Activated T-cell treated with anti-CD3 and anti-CD28 coated beads, Interleukin-2, amount 50 U/mL, for 24 hours (primary cell): Measurements from ENCODE around the gene ESRRA.

Source experiments
- DNase-seq: peaks from one replicate; pipeline ENCODE4 v3.0.0-alpha.2; 2020
- H3K27ac Mint-ChIP-seq: 2 replicates; pipeline ENCODE4 v1.8.0; 2020; ENCODE audit warnings: mild to moderate bottlenecking, mixed read lengths
- H3K27me3 Mint-ChIP-seq: 2 replicates; pipeline ENCODE4 v1.8.0; 2020; ENCODE audit warnings: mixed read lengths
- H3K36me3 Mint-ChIP-seq: 2 replicates; pipeline ENCODE4 v1.8.0; 2020; ENCODE audit warnings: low read depth, mixed read lengths
- H3K4me1 Mint-ChIP-seq: 2 replicates; pipeline ENCODE4 v1.8.0; 2020; ENCODE audit warnings: low read depth, mixed read lengths
- H3K4me3 Mint-ChIP-seq: 2 replicates; pipeline ENCODE4 v1.8.0; 2020; ENCODE audit warnings: mild to moderate bottlenecking, moderate library complexity, mixed read lengths
- H3K9me3 Mint-ChIP-seq: 2 replicates; pipeline ENCODE4 v1.8.0; 2020; ENCODE audit warnings: mixed read lengths

The ESRRA gene

DNA sequence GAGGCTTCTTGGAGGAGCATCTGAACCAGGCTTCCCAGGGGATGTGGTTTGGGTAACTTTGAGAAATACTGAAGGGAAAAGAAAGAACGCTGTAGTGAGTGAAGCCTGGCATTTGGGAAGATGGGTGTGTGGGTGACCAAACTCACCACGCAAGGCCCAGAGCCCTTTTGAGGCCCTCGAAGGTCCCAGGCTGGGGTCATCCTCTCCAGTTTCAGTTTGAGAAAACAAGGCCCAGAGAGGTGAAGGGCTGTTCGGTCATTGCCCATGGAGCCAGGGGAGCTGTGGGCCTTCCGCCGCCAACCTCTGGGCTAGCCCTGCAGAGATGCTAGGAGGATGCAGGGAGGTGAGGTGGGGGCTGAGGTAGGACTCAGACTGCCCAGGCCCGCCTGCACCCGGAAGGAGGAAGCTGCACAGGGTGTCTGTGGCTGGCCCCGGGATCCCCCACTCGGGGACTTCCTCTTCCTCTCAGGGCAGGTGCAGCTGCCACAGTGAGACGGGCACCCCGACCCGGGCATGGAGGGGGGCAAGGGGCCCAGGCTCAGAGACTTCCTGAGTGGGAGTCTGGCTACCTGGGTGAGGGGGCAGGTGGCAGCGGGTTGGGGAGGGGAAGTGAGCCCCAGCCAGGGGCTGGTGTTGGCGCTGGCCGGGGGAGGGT is 34.6 kb downstream of the ESRRA start, which contains the start of gene CCDC88B:
CCDC88B (plus strand) TSS at position 451 of the 655 bp plus-strand sequence; CDS start at position 514, 63 bp downstream.
- Mint-ChIP-seq H3K36me3 (peaks cover 64% of the 10 kb centered on the region), H3K27ac (peak within 1 kb of the TSS; percentile 89), H3K4me1 (peaks cover 53% of the 10 kb centered on the region)

DNA sequence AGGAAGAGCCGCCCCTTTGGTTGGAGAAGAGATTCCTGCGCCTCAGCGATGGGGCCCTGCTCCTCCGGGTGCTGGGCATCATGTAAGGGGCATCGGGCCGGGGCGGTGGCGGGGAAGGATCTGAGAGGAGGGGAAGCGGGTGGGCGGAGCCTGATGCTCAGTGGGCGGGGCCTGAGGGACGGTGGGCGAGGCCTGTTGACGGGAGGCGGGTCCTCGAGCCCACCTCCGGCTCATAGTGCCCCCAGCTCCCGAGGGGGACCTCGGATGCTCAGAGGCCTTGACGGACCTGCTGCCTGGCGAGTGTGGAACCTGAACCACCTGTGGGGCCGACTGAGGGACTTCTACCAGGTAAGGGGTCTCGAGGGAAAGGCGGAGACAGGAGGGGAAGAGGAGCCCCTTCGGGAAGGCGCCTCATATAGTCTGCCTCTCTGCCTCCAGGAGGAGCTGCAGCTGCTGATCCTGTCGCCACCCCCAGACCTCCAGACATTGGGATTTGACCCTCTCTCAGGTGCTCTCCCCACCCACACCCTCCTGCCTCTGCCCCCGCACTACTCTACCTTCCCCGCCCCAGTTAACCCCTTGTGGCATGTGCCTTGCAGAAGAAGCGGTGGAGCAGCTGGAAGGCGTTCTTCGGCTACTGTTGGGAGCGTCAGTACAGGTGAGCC is 35.5 kb downstream of the ESRRA start:
- Mint-ChIP-seq H3K4me3 (peak overlapping the region; percentile 91), H3K9me3 (no peaks in the 10 kb centered on the region), H3K36me3 (peaks cover 71% of the 10 kb centered on the region), H3K27me3 (no peaks in the 10 kb centered on the region), H3K4me1 (peaks cover 46% of the 10 kb centered on the region), H3K27ac (peak overlapping the region; percentile 89)
- DNase-seq, result peak; percentile 89

More for the DNA sequence above, 34.6 kb downstream of the ESRRA start, which contains the start of gene CCDC88B:
- peak within 1 kb of the TSS; percentile 91 for H3K4me3 Mint-ChIP-seq
- no peaks in the 10 kb centered on the region for H3K9me3 Mint-ChIP-seq
- no peaks in the 10 kb centered on the region for H3K27me3 Mint-ChIP-seq
- peak; percentile 86 for DNase-seq

DNA sequence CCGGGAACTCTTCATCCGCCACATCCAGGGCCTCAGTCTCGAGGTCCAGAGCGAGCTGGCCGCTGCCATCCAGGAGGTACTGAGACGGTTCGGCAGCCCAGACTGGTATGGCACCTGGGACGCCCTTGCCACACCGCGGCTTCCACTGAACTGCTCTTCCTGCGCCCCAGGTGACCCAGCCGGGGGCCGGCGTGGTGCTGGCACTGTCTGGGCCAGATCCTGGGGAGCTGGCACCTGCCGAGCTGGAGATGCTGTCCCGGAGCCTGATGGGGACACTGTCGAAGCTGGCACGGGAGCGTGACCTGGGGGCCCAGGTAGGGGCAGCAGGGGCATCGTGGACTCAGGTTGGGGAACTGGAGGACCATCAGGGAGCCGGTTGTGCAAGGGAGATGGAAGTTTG is 36.1 kb downstream of the ESRRA start:
- Mint-ChIP-seq H3K36me3 (peaks cover 76% of the 10 kb centered on the region), H3K27me3 (no peaks in the 10 kb centered on the region), H3K27ac (peak overlapping the region; percentile 89), H3K4me3 (peak overlapping the region; percentile 91), H3K9me3 (no peaks in the 10 kb centered on the region), H3K4me1 (peaks cover 46% of the 10 kb centered on the region)
- DNase-seq, result no peak

DNA sequence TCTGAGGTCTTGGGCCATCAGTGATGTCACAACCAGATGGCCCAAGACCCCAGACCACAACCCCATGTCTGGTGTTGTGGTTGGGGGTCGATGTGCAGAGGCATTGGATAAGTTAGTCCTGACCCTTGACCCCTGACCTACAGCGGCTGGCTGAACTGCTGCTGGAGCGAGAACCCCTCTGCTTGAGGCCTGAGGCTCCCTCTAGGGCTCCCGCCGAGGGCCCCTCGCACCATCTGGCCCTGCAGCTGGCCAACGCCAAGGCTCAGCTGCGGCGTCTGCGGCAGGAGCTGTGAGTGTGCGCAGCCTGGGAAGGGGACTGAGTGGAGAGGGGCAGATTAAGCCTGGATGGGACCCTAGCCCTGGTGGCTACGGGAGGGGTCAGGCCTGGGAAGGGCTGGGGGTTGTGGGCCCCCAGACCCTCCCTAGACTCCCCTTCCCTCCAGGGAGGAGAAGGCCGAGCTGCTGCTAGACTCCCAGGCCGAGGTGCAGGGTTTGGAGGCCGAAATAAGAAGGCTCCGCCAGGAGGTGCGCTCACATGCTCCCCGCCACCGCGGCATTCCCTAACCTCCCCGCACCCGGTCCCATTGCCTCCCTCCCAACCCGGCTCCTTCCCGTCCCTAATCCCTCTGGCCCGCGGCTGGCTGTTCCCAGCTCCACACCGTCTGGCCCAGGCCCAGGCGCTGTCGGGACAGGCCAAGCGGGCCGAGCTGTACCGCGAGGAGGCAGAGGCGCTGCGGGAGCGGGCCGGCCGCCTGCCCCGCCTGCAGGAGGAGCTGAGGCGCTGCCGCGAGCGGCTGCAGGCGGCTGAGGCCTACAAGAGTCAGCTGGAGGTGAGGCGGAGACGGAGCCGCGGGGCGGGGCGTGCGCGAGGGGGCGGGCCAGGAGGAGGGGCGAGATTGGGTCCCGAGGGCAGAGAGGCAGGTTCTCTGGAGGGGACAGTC is 36.8 kb downstream of the ESRRA start:
- H3K36me3 Mint-ChIP-seq, result peaks cover 81% of the 10 kb centered on the region
- peaks cover 46% of the 10 kb centered on the region for H3K4me1 Mint-ChIP-seq
- no peaks in the 10 kb centered on the region for H3K27me3 Mint-ChIP-seq
- peak; percentile 96 for DNase-seq
- H3K27ac Mint-ChIP-seq, result no peak overlapping the region
- H3K9me3 Mint-ChIP-seq, result no peaks in the 10 kb centered on the region
- peak overlapping the region; percentile 91 for H3K4me3 Mint-ChIP-seq

DNA sequence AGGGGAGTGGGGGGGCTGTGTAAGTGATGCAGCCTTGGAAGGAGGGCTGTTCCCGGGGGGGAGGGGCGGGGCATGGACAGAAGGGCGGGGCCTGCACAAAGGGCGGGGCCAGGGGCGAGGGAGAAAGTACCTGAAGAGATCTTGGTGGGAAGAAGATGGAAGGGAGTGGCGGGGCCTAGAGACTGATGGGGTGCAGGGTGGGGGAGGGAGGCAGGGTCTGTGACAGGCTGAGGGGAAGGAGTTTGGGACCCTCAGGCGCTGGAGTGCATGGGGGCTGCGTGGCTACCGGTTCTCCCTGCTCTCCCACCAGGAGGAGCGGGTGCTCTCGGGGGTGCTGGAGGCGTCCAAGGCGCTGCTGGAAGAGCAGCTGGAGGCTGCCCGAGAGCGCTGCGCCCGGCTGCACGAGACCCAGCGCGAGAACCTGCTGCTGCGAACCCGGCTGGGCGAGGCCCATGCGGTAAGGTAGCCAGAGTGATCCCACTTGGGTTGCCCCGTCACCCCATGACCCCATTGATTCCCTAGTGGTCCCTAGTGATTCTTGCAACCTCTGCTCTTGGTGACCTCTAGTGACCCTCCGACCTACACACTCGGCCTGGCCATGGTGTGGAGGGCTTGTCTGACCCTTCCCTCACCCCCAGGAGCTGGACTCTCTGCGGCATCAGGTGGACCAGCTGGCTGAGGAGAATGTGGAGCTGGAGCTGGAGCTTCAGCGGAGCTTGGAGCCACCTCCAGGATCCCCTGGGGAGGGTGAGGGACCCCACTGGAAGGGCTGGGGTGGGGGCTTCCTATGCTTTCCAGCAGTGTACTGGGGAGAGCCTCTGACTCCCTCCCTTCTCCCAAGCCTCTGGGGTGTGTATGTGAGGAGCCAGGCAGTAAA is 37.8 kb downstream of the ESRRA start:
- Mint-ChIP-seq H3K27ac (no peak overlapping the region), H3K9me3 (no peaks in the 10 kb centered on the region), H3K4me1 (peaks cover 41% of the 10 kb centered on the region), H3K36me3 (peaks cover 78% of the 10 kb centered on the region), H3K27me3 (no peaks in the 10 kb centered on the region), H3K4me3 (no peak overlapping the region)
- no peak for DNase-seq

DNA sequence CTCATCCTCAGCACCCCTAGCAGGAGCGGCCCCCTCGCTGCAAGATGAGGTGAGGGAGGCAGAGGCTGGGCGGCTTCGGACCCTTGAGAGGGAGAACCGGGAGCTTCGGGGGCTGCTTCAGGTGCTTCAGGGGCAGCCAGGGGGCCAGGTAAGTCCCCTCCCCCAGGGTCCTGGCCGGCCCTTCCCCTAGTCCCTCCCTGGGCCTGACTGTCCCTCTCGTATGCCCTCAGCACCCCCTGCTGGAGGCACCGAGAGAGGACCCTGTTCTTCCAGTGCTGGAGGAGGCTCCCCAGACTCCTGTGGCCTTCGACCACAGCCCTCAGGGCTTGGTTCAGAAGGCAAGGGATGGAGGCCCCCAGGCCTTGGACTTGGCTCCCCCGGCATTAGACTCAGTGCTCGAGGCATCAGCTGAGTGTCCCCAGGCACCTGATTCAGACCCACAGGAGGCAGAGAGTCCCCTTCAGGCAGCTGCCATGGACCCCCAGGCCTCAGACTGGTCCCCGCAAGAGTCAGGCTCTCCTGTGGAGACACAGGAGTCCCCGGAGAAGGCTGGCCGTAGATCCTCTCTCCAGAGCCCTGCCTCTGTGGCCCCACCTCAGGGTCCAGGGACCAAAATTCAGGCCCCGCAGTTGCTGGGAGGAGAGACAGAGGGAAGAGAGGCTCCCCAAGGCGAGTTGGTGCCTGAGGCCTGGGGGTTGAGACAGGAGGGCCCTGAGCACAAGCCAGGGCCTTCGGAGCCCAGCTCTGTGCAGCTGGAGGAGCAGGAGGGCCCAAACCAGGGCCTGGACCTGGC is 38.6 kb downstream of the ESRRA start:
- Mint-ChIP-seq H3K9me3 (no peaks in the 10 kb centered on the region), H3K27ac (no peak overlapping the region), H3K27me3 (no peaks in the 10 kb centered on the region), H3K4me1 (peaks cover 37% of the 10 kb centered on the region), H3K36me3 (peaks cover 76% of the 10 kb centered on the region), H3K4me3 (no peak overlapping the region)
- no peak for DNase-seq

DNA sequence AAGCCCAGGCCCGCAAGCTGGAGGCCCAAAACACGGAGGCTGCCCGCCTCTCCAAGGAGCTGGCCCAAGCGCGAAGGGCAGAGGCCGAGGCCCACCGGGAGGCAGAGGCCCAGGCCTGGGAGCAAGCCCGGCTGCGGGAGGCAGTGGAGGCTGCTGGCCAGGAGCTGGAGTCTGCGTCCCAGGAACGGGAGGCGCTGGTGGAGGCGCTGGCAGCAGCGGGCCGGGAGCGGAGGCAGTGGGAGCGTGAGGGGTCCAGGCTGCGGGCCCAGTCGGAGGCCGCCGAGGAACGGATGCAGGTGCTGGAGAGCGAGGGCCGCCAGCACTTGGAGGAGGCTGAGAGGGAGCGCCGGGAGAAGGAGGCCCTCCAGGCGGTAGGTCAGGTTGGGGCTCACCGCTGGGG is 39.5 kb downstream of the ESRRA start:
- H3K4me3 Mint-ChIP-seq, result no peak overlapping the region
- H3K27ac Mint-ChIP-seq, result no peak overlapping the region
- H3K36me3 Mint-ChIP-seq, result peaks cover 74% of the 10 kb centered on the region
- peaks cover 28% of the 10 kb centered on the region for H3K4me1 Mint-ChIP-seq
- H3K27me3 Mint-ChIP-seq, result no peaks in the 10 kb centered on the region
- no peaks in the 10 kb centered on the region for H3K9me3 Mint-ChIP-seq
- no peak for DNase-seq

DNA sequence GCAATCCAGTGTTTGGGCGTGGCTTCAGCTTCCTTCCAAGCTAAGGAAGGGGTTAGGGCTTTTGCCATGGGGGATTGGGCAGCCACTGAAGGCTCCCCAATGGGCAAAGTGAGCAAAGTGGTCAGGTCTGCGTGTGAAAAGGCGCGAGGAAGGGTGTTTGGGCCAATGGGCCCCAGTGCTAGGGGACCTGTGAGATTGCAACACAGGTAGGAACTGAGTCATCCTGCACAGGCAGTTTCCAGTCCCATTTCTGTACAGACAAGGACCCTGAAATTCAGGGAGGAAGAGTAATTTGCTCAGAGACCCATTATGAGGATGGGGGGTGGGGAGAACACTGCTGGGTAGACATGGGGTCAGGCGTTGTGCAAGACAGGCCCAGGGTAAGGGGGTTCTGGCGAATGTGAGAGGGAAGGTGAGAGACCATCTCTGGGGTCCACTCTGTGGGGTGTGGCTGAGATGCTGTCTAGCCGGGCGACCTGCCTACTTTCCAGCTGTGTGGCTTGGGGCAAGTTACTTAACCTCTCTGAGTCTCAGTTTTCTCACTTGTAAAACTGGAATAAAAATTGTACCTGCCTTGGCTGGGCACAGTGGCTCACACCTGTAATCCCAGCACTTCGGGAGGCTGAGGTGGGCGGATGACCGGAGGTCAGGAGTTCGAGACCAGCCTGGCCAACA is 42.0 kb downstream of the ESRRA start:
- Mint-ChIP-seq H3K36me3 (peaks cover 67% of the 10 kb centered on the region), H3K9me3 (no peaks in the 10 kb centered on the region), H3K27ac (peak overlapping the region; percentile 68), H3K27me3 (no peaks in the 10 kb centered on the region), H3K4me1 (peaks cover 8% of the 10 kb centered on the region), H3K4me3 (no peak overlapping the region)
- DNase-seq, result no peak

DNA sequence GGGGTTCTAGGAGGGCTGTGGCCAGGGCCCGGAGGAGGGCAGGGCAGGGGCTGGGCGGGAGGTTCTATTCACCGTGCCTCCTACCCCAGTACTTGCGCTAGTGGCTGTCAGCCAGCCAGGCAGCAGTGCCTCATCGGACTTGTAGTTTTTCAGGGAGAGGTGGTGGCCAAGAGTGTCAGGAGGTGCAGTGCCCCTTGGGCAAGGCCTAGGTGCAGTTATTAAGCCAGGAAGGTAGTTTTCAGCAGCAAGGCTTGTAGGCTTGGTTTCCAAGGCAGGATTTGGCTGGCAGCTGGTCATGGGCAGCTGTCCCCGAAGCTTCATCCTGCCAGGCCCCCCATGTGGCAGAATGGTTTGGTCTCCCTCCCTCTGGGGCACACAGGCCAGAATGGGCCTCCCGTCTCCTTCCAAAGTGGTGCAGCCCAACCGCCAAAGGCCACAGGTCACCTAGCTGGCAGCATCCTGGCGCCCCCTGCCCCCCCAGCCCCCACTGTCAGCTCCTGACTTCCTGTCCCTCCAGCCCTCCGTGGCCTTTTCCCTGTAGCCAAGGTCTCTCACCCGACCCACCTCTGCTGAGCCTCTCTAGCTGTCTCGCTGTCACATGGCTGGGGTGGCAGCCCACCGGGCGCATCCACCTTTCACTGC is 43.2 kb downstream of the ESRRA start:
- H3K36me3 Mint-ChIP-seq, result peaks cover 68% of the 10 kb centered on the region
- peak overlapping the region; percentile 29 for H3K27ac Mint-ChIP-seq
- no peak overlapping the region for H3K4me3 Mint-ChIP-seq
- H3K9me3 Mint-ChIP-seq, result no peaks in the 10 kb centered on the region
- no peaks in the 10 kb centered on the region for H3K27me3 Mint-ChIP-seq
- no peak for DNase-seq
- H3K4me1 Mint-ChIP-seq, result peaks cover 5% of the 10 kb centered on the region

DNA sequence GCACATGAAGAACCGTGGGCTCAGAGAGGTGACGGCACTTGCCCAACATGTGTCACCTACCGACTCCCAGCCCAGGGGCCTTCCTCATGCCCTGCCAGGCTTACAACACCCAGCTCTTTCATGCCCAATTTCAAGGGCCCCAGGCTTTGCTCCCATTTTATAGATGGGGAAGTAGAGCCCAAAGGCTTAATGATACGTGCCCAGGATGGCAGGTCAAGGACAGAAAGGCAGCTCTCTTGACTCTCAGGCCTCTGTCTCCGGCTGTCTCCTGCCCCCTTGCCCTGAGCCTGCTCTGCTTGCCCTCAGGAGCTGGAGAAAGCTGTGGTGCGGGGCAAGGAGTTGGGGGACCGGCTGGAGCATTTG is 43.7 kb downstream of the ESRRA start:
- no peaks in the 10 kb centered on the region for H3K9me3 Mint-ChIP-seq
- peaks cover 68% of the 10 kb centered on the region for H3K36me3 Mint-ChIP-seq
- H3K27ac Mint-ChIP-seq, result peak overlapping the region; percentile 29
- peaks cover 5% of the 10 kb centered on the region for H3K4me1 Mint-ChIP-seq
- H3K4me3 Mint-ChIP-seq, result no peak overlapping the region
- no peak for DNase-seq
- no peaks in the 10 kb centered on the region for H3K27me3 Mint-ChIP-seq

DNA sequence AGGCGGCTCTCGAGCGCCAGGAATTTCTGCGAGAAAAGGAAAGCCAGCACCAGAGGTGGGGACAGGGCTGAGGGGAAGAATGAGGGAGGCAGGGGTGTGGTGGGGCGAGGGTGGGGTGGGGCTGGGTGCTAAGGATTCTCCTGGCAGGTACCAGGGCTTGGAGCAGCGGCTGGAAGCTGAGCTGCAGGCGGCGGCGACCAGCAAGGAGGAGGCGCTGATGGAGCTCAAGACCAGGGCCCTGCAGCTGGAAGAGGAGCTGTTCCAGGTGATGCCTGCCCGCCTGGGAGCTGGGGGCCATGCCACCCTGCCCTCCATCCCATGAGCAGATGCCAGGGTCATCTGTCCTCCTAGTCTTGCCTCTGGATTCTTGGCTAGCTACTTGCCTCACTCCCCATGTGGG is 44.1 kb downstream of the ESRRA start:
- no peaks in the 10 kb centered on the region for H3K27me3 Mint-ChIP-seq
- peaks cover 5% of the 10 kb centered on the region for H3K4me1 Mint-ChIP-seq
- H3K36me3 Mint-ChIP-seq, result peaks cover 64% of the 10 kb centered on the region
- DNase-seq, result no peak
- H3K27ac Mint-ChIP-seq, result no peak overlapping the region
- no peak overlapping the region for H3K4me3 Mint-ChIP-seq
- no peaks in the 10 kb centered on the region for H3K9me3 Mint-ChIP-seq

DNA sequence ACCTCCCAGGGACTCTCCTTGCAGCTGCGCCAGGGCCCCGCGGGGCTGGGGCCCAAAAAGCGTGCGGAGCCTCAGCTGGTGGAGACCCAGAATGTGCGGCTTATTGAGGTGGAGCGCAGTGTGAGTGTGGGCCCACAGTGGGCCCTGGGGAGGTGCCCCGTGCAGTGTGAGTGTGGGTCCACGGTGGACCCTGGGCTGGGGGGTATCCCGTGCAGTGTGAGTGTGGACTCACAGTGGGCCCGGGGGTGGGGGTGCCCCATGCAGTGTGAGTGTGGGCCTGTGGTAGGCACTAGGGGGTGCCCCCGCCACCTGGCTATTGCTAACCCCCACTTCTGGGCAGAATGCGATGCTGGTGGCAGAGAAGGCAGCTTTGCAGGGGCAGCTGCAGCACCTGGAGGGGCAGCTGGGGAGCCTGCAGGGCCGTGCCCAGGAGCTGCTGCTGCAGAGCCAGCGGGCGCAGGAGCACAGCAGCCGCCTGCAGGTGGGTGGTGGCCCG is 45.9 kb downstream of the ESRRA start:
- no peak overlapping the region for H3K27ac Mint-ChIP-seq
- H3K27me3 Mint-ChIP-seq, result no peaks in the 10 kb centered on the region
- no peaks in the 10 kb centered on the region for H3K9me3 Mint-ChIP-seq
- peaks cover 55% of the 10 kb centered on the region for H3K36me3 Mint-ChIP-seq
- no peak overlapping the region for H3K4me3 Mint-ChIP-seq
- H3K4me1 Mint-ChIP-seq, result peaks cover 5% of the 10 kb centered on the region
- no peak for DNase-seq
